ENCODE measurements around the gene TTC34.

The TTC34 gene

DNA sequence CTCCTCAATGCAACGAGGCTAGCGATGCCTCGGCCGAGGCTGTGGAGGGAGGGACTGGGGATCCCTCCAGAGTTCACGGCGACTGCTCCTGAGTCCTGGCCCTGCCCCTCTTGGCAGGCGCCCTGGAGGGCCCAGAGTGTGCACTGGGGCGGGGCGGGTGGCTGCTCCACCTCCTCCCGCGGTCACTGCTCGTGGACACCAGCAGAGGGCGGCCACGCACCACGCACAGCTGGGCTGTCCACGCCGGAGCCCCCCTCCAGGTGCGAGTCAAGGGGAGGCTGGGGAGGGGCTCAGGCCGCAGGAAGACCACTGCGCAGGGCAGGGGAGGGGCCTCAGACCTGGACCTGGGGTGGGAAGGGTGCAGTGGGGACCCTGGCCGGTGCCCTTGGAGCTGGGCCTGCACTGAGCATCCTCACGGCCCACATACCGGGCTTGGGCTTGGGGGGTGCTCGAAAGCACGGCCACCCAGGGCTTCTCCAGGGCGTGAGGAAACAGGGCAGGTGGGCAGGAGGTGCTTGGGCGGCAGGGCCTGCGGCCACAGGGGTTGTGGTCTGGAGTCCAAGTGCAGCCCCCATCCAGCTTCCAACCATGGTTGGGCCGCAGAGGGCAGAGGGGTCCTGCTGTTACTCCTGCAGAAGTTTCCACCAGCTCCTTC, 20.6 kb upstream of the TTC34 start:
- H3K9me3 Mint-ChIP-seq, result no peaks in the 10 kb centered on the region
- no peak overlapping the region for H3K4me3 Mint-ChIP-seq
- H3K27ac Mint-ChIP-seq, result no peak overlapping the region
- peaks cover 16% of the 10 kb centered on the region for H3K27me3 Mint-ChIP-seq
- no peaks in the 10 kb centered on the region for H3K4me1 Mint-ChIP-seq
- peak; percentile 67 for DNase-seq
- no peaks in the 10 kb centered on the region for H3K36me3 Mint-ChIP-seq
- CTCF ChIA-PET, result interaction anchor here (0.6 to 2.4 kb wide), 6 partner anchors 11 to 602 kb away, joined by 3 to 14 read pairs (median 3); no protein-coding TSS in a partner anchor

DNA sequence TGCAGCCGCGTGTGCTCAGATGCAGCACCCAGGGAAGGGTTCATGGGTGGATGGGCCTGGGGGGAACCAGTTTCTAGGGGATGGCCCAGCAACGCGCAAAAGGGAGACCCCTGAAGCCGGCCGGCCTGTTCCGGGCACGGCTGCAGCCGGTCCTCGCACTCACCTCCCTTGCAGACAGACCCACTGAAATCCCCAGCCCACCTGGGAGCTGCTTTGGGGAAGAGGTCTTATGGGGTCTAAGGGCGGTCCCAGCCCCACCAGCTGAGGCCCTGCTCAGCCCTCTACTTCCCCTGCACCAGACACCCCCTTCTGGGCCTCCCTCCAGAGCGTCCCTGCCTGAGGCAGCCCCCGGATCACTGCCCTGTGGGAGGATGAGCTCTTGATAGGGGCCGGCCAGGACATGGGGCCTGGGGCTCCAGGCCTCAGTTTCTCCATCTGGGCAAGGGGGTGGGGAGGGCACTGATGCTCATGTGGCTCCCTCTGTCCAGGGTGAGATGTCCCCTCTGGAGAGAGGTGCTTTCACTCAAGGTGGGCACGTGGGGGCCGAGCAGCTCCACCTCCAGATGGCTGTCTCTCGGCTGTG, 20.0 kb upstream of the TTC34 start:
- CTCF ChIA-PET, result interaction anchor here (0.6 to 2.4 kb wide), 5 partner anchors 11 to 603 kb away, joined by 3 to 14 read pairs (median 3); no protein-coding TSS in a partner anchor
- Mint-ChIP-seq H3K9me3 (no peaks in the 10 kb centered on the region), H3K36me3 (no peaks in the 10 kb centered on the region), H3K27ac (no peak overlapping the region), H3K4me3 (no peak overlapping the region), H3K27me3 (peaks cover 16% of the 10 kb centered on the region), H3K4me1 (no peaks in the 10 kb centered on the region)
- DNase-seq, result no peak

DNA sequence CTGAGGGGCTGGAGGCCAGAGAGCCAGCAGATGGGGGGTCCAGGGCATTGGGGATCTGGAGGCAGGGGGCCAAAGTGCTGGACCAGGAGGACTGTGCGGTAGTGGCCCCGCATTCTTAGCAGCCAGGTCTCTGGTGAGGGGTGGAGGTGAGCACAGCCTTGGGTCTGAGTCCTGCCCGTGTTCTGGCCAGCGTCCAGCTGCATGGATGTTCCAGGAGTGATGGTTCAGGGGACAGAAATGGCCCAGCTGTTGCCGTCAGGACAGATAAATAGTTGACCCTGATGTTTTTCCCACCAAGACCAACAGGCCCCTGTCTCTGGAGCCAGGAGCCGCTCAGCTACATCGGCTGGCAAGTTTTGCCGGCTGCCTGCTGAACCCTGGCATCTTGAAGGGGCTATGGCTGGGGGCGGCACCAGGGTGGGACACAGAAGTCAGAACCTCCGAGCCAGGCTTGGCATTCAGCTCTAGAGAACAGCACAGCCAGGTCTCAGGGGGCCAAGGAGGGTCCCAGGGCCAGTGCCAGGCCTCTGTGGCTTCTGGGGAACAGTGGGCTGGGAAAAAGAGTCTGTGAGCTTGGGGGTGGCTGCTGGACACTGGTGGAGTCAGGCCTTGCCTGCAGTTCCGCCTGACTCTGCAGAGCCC, 19.4 kb upstream of the TTC34 start:
- DNase-seq, result no peak
- no peaks in the 10 kb centered on the region for H3K9me3 Mint-ChIP-seq
- no peaks in the 10 kb centered on the region for H3K4me1 Mint-ChIP-seq
- H3K27me3 Mint-ChIP-seq, result peaks cover 16% of the 10 kb centered on the region
- CTCF ChIA-PET, result interaction anchor here (1.0 to 2.4 kb wide), 4 partner anchors 12 to 603 kb away, joined by 3 to 14 read pairs (median 4); no protein-coding TSS in a partner anchor
- H3K36me3 Mint-ChIP-seq, result no peaks in the 10 kb centered on the region
- H3K4me3 Mint-ChIP-seq, result no peak overlapping the region
- no peak overlapping the region for H3K27ac Mint-ChIP-seq

DNA sequence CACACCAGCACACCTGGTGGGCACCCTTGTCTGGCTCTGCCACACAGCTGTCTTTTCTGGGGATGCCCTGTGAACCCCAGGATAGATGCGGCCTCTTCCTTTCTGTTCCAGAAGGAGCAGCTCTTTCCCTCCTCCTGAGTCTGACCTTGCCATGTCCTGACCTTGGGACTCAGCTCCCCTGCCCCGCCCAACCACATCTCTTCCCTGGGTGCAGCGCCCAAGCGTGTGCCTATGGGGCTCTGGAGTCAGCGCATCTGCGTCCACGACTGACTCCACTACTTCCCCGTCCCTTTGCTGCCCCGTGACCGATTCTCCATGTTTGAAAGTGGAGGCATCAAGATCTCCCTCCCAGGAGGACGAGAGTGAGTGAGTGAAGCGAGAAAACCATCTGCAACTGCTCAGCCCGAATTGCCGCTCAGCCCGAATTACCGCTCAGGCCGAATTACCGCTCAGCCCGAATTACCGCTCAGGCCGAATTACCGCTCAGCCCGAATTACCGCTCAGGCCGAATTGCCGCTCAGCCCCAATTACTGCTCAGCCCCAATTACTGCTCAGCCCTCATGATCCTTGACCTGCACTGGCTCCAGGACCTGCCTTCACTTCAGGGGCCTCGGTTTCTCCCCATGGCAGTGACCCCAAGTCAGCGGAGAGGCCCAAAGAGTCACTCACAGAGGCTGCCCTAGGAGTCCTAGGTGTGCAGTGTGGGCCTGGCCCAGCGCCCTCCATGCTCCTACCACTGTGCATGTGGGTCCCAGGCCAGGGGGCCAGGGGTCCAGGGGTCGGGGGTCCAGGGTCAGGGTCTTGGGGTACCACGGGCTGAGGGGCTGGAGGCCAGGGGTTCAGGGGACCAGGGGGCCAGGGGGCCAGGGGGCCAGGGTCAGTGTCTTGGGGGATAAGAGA, 18.6 kb upstream of the TTC34 start:
- Mint-ChIP-seq H3K9me3 (no peaks in the 10 kb centered on the region), H3K4me1 (no peaks in the 10 kb centered on the region), H3K4me3 (no peak overlapping the region), H3K27ac (no peak overlapping the region), H3K27me3 (peaks cover 16% of the 10 kb centered on the region), H3K36me3 (no peaks in the 10 kb centered on the region)
- CTCF ChIA-PET, result no interaction called here
- no peak for DNase-seq

DNA sequence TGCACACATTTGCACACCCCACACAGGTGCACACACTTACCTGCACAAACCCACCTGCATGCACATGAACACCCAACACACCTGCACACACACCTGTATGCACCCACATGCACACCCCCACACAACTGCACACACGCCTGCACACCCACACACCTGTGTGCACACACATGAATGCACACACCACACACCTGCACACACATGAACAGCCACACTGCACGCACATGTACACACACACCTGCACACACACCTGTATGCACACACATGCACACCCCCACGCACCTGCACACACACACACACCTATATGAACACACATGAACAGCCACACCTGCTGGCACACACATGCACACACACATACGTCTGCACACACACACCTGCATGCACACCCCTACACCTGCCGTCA, 17.9 kb upstream of the TTC34 start:
- Mint-ChIP-seq H3K4me1 (no peaks in the 10 kb centered on the region), H3K27me3 (peaks cover 13% of the 10 kb centered on the region), H3K27ac (no peak overlapping the region), H3K9me3 (no peaks in the 10 kb centered on the region), H3K36me3 (no peaks in the 10 kb centered on the region), H3K4me3 (no peak overlapping the region)
- no peak for DNase-seq
- CTCF ChIA-PET, result no interaction called here

DNA sequence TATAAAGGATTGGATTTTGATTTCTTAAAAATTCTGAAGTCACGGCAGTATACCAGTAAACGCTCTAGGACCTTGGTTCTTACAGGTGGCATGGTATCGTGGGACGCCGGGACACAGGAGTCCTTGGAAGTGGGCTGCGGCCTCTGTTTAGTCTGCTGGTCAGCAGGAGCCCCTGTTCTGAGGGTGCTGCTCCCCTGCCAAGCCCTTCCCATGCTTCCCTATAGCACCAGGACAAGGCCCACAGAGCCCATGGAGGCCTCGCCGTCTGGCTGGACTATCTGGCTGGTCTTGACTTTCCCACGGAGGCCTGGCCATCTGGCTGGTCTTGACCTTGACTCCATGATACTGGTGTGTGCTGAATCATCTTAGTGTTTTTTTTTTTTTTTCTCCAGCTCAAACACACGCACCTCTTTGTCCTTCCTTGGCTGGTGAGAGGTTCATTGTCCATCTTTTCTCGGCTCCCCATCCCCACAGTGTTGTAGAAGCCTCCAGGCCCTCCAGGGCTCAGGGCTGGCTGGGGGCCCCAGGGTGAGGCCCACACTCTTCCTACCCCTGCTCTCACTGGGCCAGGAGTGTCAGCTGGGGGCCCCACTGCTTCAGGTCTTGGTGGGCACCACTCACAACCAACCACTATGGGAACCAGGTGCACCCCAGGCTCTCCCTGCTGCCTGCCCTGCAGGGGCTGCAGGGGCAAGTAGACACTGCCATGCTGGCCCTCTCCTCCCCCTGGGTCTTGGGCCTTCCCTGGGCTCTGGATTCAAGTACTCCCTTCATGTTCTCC, 16.5 kb upstream of the TTC34 start:
- H3K27ac Mint-ChIP-seq, result no peak overlapping the region
- no peaks in the 10 kb centered on the region for H3K27me3 Mint-ChIP-seq
- no peak for DNase-seq
- H3K36me3 Mint-ChIP-seq, result no peaks in the 10 kb centered on the region
- no peaks in the 10 kb centered on the region for H3K9me3 Mint-ChIP-seq
- CTCF ChIA-PET, result no interaction called here
- H3K4me1 Mint-ChIP-seq, result no peaks in the 10 kb centered on the region
- H3K4me3 Mint-ChIP-seq, result no peak overlapping the region

DNA sequence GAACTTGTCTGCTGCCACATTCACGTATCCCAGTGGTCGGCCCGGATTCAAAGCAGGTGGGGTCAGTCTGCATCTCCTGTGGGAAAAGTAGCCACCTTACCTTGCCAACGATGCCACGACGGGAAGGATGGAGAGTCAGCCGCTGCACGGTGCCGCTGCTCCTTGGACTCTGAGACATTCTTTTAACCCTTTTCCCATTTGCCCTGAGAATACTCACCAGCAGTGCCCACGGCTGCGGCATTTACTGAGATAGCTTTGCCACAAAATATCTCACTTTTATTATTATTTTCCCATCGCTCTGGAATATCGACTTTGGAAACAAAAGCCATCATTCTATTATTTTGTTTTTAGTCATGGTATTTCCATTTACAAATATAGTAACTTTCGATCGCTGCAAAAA, 15.3 kb upstream of the TTC34 start:
- CTCF ChIA-PET, result no interaction called here
- H3K36me3 Mint-ChIP-seq, result no peaks in the 10 kb centered on the region
- DNase-seq, result no peak
- H3K4me1 Mint-ChIP-seq, result no peaks in the 10 kb centered on the region
- no peaks in the 10 kb centered on the region for H3K27me3 Mint-ChIP-seq
- H3K4me3 Mint-ChIP-seq, result no peak overlapping the region
- no peaks in the 10 kb centered on the region for H3K9me3 Mint-ChIP-seq
- H3K27ac Mint-ChIP-seq, result no peak overlapping the region

DNA sequence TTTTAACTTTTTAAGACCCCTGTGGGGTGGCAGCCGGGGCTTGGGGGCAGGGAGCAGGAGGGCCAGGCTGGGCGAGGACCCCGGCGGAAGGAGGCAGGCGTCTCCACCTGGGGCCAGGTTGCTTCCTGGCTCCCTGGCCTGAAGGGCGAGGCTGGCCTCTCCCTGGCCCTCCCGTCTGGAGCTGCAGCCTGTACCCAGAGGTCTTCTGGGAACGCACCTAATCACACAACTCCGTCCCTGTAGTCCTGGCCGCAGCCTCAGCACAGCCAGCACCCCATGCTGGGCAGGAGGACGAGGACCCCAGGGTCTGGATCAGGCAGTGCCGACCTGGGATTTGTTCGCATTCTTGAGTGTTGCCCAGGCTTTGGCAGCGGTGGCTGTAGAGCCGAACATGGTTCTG, 14.1 kb upstream of the TTC34 start:
- no peaks in the 10 kb centered on the region for H3K9me3 Mint-ChIP-seq
- H3K27me3 Mint-ChIP-seq, result no peaks in the 10 kb centered on the region
- no peak overlapping the region for H3K4me3 Mint-ChIP-seq
- H3K36me3 Mint-ChIP-seq, result no peaks in the 10 kb centered on the region
- H3K4me1 Mint-ChIP-seq, result no peaks in the 10 kb centered on the region
- CTCF ChIA-PET, result no interaction called here
- H3K27ac Mint-ChIP-seq, result no peak overlapping the region
- DNase-seq, result no peak

DNA sequence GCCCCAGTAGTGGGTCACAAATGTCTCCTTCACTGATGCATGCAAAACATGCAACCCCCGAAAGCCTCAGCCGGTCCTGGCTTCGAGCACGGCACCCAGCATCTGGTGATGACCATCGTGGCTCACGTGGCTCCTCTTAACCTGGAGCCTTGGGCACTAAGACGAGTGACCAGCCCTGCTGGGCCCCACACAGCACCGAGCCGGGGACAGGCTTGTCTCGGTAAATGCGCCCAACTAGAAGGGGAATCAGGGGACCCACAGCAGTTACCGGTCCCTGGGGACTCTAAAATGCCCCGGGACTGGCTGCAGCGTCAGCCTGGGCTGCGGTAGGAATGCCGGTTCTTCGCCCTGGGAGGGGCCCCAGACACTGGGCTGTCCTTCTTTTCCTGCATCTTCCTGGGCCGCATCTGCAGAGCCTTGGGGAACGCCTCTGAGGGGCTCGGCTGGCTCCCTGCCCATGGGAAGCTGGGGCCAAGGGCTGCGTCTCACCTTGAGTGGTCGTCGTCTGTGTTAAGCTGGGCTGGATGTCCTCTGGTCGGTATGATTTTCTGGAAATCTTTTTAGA, 13.1 kb upstream of the TTC34 start:
- Mint-ChIP-seq H3K27me3 (no peaks in the 10 kb centered on the region), H3K27ac (no peak overlapping the region), H3K4me1 (no peaks in the 10 kb centered on the region), H3K4me3 (no peak overlapping the region), H3K36me3 (no peaks in the 10 kb centered on the region), H3K9me3 (no peaks in the 10 kb centered on the region)
- CTCF ChIA-PET, result no interaction called here
- DNase-seq, result no peak

DNA sequence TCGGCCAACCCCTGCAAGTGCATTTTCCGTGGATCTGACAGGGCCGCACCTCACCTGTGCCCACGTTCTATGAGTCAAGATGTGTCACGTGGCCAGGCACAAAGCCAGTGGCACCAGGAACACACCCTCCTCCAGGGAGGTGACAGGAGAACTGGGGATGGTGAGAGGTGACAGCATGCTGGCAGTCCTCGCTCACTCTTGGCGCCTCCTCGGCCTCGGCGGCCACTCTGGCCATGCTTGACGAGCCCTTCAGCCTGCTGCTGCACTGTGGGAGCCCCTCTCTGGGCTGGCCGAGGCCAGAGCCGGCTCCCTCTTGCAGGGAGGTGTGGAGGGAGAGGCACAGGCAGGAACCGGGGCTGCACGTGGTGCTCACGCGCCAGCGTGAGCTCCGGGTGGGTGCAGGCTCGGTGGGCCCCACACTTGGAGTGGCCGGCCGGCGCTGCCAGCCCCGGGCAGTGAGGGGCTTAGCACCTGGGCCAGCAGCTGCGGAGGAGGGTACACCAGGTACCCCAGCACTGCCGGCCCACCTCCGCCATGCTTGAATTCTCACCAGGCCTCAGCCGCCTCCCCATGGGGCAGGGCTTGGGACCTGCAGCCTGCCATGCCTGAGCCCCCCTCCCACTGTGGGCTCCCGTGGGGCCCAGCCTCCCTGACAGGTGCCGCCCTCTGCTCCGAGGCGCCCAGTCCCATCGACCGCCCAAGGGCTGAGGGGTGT, 11.6 kb upstream of the TTC34 start:
- no peaks in the 10 kb centered on the region for H3K36me3 Mint-ChIP-seq
- H3K9me3 Mint-ChIP-seq, result no peaks in the 10 kb centered on the region
- DNase-seq, result no peak
- H3K27ac Mint-ChIP-seq, result no peak overlapping the region
- no peaks in the 10 kb centered on the region for H3K27me3 Mint-ChIP-seq
- CTCF ChIA-PET, result no interaction called here
- no peaks in the 10 kb centered on the region for H3K4me1 Mint-ChIP-seq
- no peak overlapping the region for H3K4me3 Mint-ChIP-seq

DNA sequence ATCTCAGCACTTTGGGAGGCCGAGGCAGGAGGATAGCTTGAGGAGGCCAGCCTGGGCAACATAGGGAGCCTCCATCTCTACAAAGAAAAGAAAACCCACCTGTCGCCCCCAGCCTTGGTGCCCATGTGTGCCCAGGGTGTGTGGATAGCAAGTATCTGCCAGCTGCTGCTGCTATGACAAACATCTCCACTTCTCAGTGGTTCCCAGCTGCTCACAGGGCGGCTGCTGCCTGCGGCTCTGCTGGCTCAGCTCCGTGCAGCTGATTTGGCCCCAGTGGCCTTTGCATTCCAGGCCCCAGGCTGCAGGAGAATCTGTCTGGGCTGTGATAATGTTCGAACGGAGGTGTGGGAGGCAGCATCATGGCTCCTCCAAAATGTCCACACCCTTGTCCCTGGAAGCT, 10.6 kb upstream of the TTC34 start:
- H3K27ac Mint-ChIP-seq, result no peak overlapping the region
- CTCF ChIA-PET, result no interaction called here
- H3K4me1 Mint-ChIP-seq, result no peaks in the 10 kb centered on the region
- H3K9me3 Mint-ChIP-seq, result no peaks in the 10 kb centered on the region
- H3K36me3 Mint-ChIP-seq, result no peaks in the 10 kb centered on the region
- no peak for DNase-seq
- no peak overlapping the region for H3K4me3 Mint-ChIP-seq
- H3K27me3 Mint-ChIP-seq, result no peaks in the 10 kb centered on the region

DNA sequence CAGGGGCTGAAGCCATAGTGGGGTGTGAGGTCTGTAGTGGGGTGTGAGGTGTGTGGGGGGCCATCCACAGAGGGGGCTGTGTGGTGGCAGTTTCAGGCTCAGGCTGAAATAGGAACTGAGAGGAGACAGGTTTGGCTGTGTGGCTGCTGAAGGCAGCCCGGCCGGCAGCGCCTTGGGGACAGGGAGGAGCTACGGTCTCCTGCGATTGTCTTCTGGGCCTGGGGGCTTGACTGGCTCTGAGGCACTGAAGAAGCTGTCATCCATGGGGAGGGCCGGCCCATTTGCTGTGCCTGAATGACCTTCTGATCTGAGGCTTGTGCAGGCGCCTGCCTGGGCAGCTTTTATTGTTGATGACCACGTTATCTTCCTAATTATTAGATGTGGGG, 10.0 kb upstream of the TTC34 start:
- no peaks in the 10 kb centered on the region for H3K27me3 Mint-ChIP-seq

DNA sequence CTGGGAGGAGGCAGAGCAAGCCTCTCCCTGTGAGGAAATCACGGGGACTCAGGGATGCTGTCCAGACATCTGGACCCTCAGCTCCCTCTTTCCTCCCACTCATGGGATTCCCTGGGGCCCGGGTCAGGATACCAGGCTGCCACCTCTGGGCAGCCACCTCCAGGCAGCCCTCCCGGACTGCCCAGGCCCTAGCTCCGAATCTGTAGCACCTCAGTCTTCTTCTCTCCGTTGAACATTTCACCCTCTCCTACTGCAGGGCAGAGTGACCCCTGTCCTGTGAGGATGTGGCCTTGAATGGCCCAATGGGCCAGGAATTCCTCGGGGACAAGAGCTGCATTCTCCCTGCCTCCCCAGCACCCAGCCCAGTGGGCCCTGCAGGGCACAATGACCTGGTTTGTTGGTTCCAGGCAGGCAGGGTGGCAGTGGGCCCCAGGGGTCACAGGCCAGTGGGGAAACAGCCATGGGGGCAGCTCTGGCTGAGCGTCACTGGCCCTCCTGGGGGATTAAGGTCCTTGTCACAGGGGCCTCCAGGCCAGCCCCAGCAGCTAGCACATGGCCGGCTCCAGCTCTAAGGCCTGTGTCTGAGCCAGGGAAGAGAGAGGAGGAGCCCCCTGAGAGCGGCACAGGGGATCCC, 9.5 kb upstream of the TTC34 start:
- CTCF ChIA-PET, result no interaction called here
- Mint-ChIP-seq H3K4me1 (no peaks in the 10 kb centered on the region), H3K4me3 (no peak overlapping the region)

More for the DNA sequence above, 10.0 kb upstream of the TTC34 start:
- Mint-ChIP-seq H3K36me3 (no peaks in the 10 kb centered on the region), H3K4me3 (no peak overlapping the region), H3K4me1 (no peaks in the 10 kb centered on the region), H3K27ac (no peak overlapping the region), H3K9me3 (no peaks in the 10 kb centered on the region)
- CTCF ChIA-PET, result no interaction called here
- no peak for DNase-seq

More for the DNA sequence above, 9.5 kb upstream of the TTC34 start:
- Mint-ChIP-seq H3K36me3 (no peaks in the 10 kb centered on the region), H3K27me3 (peaks cover 2% of the 10 kb centered on the region), H3K27ac (no peak overlapping the region), H3K9me3 (no peaks in the 10 kb centered on the region)
- DNase-seq, result no peak

All from activated naive CD4-positive, alpha-beta T cell treated with anti-CD3 and anti-CD28 coated beads, Interleukin-2, amount 10 ng/mL, durations not matched to agents 7 days and 5 days (primary cell).